ENCODE data around the gene FBXO2.

GRCh38 chr1:11598461-11598860 is 55.8 kb downstream of the FBXO2 start:
- no peak for TF ChIP-seq UBTF (IDR thresholded peaks at IDR 0.05; ENCODE audit: borderline replicate concordance in 1 of 2, low read depth in 2 of 2, low read length in 2 of 2)
- TF ChIP-seq ZNF3 (CRISPR knock-in tag; IDR thresholded peaks at IDR 0.05): no peak
- no peak for TF ChIP-seq ZBED1 (IDR thresholded peaks at IDR 0.05)
- no peak for TF ChIP-seq POLR2AphosphoS5 (IDR thresholded peaks at IDR 0.05; ENCODE audit: control insufficient read depth, insufficient read depth, low read depth, low read length)
- TF ChIP-seq ELK1 (CRISPR knock-in tag; IDR thresholded peaks at IDR 0.05): no peak
- TF ChIP-seq MAX (CRISPR knock-in tag; IDR thresholded peaks at IDR 0.05): no peak
- no peak for TF ChIP-seq ZKSCAN3 (CRISPR knock-in tag; IDR thresholded peaks at IDR 0.05)
- no peak for TF ChIP-seq ZNF561 (CRISPR knock-in tag; conservative IDR thresholded peaks at IDR 0.05)
- no peak for TF ChIP-seq CTCF (IDR thresholded peaks at IDR 0.05 in 2 of 3, conservative IDR thresholded peaks at IDR 0.05 in 1 of 3; ENCODE audit: insufficient read depth in 2 of 3, low read depth in 1 of 3, low read length in 3 of 3)
- TF ChIP-seq TAF1 (IDR thresholded peaks at IDR 0.05; ENCODE audit: control insufficient read depth, extremely low read depth, insufficient read depth, low read length, severe bottlenecking): no peak
- TF ChIP-seq YY1 (IDR thresholded peaks at IDR 0.05; ENCODE audit: borderline replicate concordance in 1 of 3, control insufficient read depth in 1 of 3, extremely low read depth in 1 of 3, insufficient read depth in 3 of 3, insufficient read length in 1 of 3, insufficient replicate concordance in 2 of 3, low read depth in 1 of 3, low read length in 2 of 3): no peak

All from K562 (cell line).